ENCODE measurements around the gene RGS9.
"Not testable (repeated sequence)": the region's sequence is repeated elsewhere in the genome, so short reads cannot be mapped to it uniquely, and the experiment has no call there.

The RGS9 gene

DNA sequence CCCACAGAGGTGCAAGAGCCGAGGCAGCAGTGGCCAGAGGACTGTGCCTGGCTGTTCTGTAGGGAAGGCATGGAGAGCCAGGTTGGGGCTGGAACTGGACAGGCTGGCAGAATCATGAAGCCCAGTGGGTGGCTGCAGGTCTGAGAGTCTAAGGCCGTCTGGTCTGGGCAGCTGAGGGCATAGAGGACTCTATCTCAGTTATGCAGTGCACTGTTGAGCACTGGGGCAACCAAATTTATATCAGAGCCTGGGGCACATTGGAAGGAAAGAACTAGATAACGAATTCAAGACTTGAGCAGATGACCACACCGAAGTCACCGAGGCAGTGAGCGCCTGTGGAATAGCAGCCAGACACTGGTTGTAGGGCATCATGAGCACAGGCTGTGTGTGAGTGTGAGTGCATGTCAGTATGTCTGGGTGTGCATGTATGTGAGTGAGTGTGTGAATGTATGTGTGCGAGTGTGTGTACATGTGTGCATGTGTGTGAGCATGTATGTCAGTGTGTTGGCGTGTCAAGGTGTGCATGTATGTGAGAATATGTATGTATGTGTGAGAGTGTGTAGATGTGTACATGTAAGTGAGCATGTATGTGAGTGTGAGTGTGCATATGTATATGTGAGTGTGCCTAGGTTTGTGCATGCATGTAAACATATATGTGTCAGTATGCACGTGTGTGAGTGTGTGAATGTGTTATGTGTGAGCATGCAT lies 37.0 kb downstream of the RGS9 start:
- H3K27ac ChIP-seq, result no peak overlapping the region
- H3K27me3 ChIP-seq (replicated peaks), result no peaks in the 10 kb centered on the region
- no peak for DNase-seq
- in situ Hi-C loops (cut with HindIII; ENCODE audit: low pct_ligation_motif_present, low sequenced_read_pairs), result no loop called here
- H3K36me3 ChIP-seq (replicated peaks), result no peaks in the 10 kb centered on the region
- no peak overlapping the region for H3K4me3 ChIP-seq (ENCODE audit: low read depth, low read length)
- TF ChIP-seq, protein P1, sequence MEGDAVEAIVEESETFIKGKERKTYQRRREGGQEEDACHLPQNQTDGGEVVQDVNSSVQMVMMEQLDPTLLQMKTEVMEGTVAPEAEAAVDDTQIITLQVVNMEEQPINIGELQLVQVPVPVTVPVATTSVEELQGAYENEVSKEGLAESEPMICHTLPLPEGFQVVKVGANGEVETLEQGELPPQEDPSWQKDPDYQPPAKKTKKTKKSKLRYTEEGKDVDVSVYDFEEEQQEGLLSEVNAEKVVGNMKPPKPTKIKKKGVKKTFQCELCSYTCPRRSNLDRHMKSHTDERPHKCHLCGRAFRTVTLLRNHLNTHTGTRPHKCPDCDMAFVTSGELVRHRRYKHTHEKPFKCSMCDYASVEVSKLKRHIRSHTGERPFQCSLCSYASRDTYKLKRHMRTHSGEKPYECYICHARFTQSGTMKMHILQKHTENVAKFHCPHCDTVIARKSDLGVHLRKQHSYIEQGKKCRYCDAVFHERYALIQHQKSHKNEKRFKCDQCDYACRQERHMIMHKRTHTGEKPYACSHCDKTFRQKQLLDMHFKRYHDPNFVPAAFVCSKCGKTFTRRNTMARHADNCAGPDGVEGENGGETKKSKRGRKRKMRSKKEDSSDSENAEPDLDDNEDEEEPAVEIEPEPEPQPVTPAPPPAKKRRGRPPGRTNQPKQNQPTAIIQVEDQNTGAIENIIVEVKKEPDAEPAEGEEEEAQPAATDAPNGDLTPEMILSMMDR (IDR thresholded peaks at IDR 0.05; ENCODE audit: low read depth, low read length, missing control alignments), result no peak

DNA sequence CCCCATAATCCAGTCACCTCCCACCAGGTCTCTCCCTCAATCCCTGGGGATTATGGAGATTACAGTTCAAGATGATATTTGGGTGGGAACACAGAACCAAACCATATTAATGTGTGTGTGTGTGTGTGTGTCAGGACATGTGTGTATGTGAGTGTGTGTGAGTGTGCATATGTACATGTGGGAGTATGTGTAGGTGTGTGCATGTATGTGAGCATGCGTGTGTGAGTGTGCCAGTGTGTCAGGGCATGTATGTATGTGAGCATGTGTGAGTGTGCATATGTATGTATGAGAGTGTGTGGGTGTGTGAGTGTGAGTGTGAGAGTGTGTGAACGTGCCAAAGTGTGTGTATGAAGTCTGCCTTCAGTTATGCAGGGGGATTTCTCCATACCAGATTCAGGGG lies 37.8 kb downstream of the RGS9 start:
- DNase-seq, result no peak
- TF ChIP-seq, protein P1 (IDR thresholded peaks at IDR 0.05; ENCODE audit: low read depth, low read length, missing control alignments), result no peak

DNA sequence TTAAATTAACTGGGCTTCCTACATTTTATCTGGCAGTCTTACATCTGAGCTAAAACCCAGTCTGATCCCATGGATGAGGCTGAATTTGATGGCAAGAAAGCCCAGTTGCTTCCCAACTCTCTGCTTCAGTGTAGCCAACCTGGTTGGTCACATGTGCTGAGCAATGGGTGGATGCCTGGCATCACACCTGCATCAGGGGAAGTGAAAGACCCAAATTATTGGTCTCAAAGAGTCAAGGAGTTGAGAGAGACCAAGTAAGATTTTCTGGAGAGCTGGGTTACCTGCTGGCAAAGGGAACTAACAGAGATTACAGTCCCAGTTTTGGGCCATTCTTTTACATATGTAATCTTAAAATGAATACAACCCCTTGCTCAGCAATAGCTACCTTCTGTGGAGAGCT lies 38.8 kb downstream of the RGS9 start:
- H3K27ac ChIP-seq, result no peak overlapping the region
- no peaks in the 10 kb centered on the region for H3K27me3 ChIP-seq (replicated peaks)
- in situ Hi-C loops (cut with HindIII; ENCODE audit: low pct_ligation_motif_present, low sequenced_read_pairs), result no loop called here
- no peak for DNase-seq
- TF ChIP-seq, protein P1 (IDR thresholded peaks at IDR 0.05; ENCODE audit: low read depth, low read length, missing control alignments), result no peak
- H3K36me3 ChIP-seq (replicated peaks), result no peaks in the 10 kb centered on the region
- no peak overlapping the region for H3K4me3 ChIP-seq (ENCODE audit: low read depth, low read length)

More for the DNA sequence above, 37.8 kb downstream of the RGS9 start:
- Histone ChIP-seq H3K27ac (no peak overlapping the region), H3K36me3 (replicated peaks) (no peaks in the 10 kb centered on the region), H3K27me3 (replicated peaks) (no peaks in the 10 kb centered on the region), H3K4me3 (ENCODE audit: low read depth, low read length) (no peak overlapping the region)
- in situ Hi-C loops (cut with HindIII; ENCODE audit: low pct_ligation_motif_present, low sequenced_read_pairs), result no loop called here

DNA sequence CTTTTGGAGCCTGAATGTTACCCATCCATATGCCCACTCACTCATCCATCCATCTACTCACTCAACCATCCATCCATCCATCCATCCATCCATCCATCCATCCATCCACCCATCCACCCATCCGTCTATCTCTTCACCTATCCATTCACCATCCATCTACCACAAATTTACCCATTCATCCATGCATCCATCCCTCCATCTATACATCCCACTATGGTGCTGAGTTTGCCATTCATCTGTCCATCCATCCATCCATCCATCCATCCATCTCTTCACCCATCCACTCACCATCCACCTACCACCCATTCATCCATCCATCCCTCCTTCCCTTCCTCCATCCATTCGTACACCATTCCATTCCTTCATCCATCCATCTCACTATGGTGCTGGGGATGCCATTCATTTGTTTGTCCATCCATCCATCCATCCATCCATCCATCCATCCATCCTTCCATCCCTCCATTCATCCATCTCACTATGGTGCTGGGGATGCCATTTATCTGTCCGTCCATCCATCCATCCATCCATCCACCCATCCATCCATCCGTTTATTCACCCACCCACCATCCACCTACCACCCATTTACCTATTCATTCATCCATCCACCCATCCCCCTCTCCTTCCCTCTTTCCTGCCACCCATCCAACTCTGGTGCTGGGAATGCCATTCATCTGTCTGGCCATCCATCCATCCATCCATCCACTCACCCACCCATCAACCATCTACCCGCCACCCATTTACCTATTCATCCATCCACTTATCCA lies 39.7 kb downstream of the RGS9 start:
- in situ Hi-C loops (cut with HindIII; ENCODE audit: low pct_ligation_motif_present, low sequenced_read_pairs), result no loop called here

DNA sequence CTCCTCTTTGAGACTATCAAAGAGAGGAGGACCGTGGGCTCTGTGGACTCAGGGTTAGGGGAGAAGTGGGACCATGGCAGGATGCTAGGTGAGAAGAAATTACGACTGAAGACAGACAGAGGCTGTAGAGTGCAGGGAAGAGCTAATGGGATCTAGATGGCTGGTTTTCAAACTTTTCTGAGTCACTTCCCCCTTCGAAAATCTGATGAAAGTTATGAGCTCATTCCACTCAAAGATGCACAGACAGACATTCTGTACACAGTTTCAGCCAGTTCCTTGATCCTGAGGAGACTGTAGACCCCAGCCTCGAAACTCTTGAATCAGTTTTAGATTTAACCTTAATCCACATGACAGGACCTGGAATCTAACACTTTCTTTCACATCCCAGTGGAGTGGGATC lies 40.7 kb downstream of the RGS9 start:
- DNase-seq, result peak; percentile 52

More for the DNA sequence above, 39.7 kb downstream of the RGS9 start:
- TF ChIP-seq, protein P1 (IDR thresholded peaks at IDR 0.05; ENCODE audit: low read depth, low read length, missing control alignments), result no peak
- Histone ChIP-seq H3K4me3 (ENCODE audit: low read depth, low read length) (no peak overlapping the region), H3K27ac (no peak overlapping the region), H3K36me3 (replicated peaks) (no peaks in the 10 kb centered on the region), H3K27me3 (replicated peaks) (no peaks in the 10 kb centered on the region)
- DNase-seq, result no peak

DNA sequence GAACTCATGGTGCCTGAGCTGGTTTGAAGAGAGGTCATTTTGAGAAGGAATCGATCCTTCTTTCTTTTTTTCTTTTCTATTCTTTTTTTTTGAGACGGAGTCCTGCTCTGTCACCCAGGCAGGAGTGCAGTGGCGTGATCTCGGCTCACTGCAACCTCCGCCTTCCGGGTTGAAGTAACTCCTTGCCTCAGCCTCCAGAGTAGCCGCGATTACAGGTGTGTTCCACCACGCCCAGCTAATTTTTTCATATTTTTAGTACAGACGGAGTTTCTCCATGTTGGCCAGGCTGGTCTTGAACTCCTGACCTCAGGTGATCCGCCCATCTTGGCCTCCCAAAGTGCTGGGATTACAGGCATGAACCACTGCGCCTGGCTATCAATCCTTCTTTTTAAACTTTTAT lies 43.1 kb downstream of the RGS9 start:
- H3K36me3 ChIP-seq (replicated peaks); H3K27me3 ChIP-seq (replicated peaks); H3K4me3 ChIP-seq (ENCODE audit: low read depth, low read length); H3K27ac ChIP-seq; in situ Hi-C loops (cut with HindIII; ENCODE audit: low pct_ligation_motif_present, low sequenced_read_pairs); DNase-seq: not testable (repeated sequence)

More for the DNA sequence above, 40.7 kb downstream of the RGS9 start:
- TF ChIP-seq, protein P1 (IDR thresholded peaks at IDR 0.05; ENCODE audit: low read depth, low read length, missing control alignments), result no peak
- in situ Hi-C loops (cut with HindIII; ENCODE audit: low pct_ligation_motif_present, low sequenced_read_pairs), result no loop called here
- H3K27ac ChIP-seq, result peak overlapping the region; percentile 44
- no peaks in the 10 kb centered on the region for H3K36me3 ChIP-seq (replicated peaks)
- no peaks in the 10 kb centered on the region for H3K27me3 ChIP-seq (replicated peaks)
- no peak overlapping the region for H3K4me3 ChIP-seq (ENCODE audit: low read depth, low read length)

DNA sequence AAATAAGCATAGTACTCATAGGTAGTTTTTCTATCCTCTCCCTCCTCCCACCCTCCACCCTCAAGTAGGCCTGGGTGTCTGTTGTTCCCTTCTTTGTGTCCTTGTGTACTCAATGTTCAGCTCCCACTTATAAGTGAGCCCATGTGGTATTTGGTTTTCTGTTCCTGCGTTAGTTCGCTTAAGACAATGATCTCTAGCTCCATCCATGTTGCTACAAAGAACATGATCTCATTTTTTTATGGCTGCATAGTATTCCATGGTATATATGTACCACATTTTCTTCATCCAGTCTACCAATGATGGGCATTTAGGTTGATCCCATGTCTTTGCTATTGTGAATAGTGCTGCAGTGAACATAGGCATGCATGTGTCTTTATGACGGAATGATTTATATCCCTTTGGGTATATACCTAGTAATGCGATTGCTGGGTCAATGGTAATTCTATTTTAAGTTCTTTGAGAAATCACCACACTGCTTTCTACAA lies 43.6 kb downstream of the RGS9 start:
- DNase-seq; H3K27ac ChIP-seq; H3K36me3 ChIP-seq (replicated peaks); H3K27me3 ChIP-seq (replicated peaks); in situ Hi-C loops (cut with HindIII; ENCODE audit: low pct_ligation_motif_present, low sequenced_read_pairs); H3K4me3 ChIP-seq (ENCODE audit: low read depth, low read length): not testable (repeated sequence)
